Sigmoid colon (tissue), 4 donors: Measurements from ENCODE around the gene XPO1.
"Not testable (repeated sequence)": the region's sequence is repeated elsewhere in the genome, so short reads cannot be mapped to it uniquely, and the experiment has no call there.

Experiments
- CTCF ChIP-seq, 4 experiments: fragments of 450-650 bp in 3 of 4; fragments of 200-600 bp in 1 of 4; IDR thresholded peaks; one replicate each; pipeline ENCODE4 v1.5.1; 2016 to 2019; ENCODE audit warnings: antibody characterized with exemption in 4 of 4, mild to moderate bottlenecking in 3 of 4, moderate library complexity in 2 of 4
- EP300 ChIP-seq, 4 donors: sonication (generic); formaldehyde crosslinking; IDR thresholded peaks; one replicate each; pipeline ENCODE4 v1.6.1; 2017; ENCODE audit warnings: antibody characterized with exemption in 4 of 4
- POLR2A ChIP-seq, 2 donors: fragments of 450-650 bp; IDR thresholded peaks; one replicate each; pipeline ENCODE4 v1.6.1; 2016; ENCODE audit warnings: antibody characterized with exemption in 2 of 2, mild to moderate bottlenecking in 2 of 2, moderate library complexity in 2 of 2

DNA sequence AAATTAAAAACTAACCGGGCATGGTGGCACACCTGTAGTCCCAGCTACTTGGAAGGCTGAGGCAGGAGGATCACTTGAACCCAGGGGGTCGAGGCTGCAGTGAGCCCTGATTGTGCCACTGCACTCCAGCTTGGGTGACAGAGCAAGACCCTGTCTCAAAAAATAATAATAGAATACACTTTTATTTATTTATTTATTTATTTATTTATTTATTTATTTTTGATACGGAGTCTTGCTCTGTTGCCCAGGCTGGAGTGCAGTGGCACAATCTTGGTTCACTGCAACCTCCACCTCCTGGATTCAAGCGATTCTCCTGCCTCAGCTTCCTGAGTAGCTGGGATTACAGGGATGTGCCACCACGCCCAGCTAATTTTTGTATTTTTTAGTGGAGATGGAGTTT is 48.8 kb upstream of the XPO1 start:
- not testable (repeated sequence) for TF ChIP-seq CTCF, EP300, POLR2A (IDR thresholded peaks at IDR 0.05)
